22Rv1 (cell line): ENCODE results near the gene AP2A2.

Experiments
- H3K27ac ChIP-seq: fragments of 450-650 bp; 2 replicates; pipeline ENCODE4 v1.5.1; 2017
- ZFX ChIP-seq: fragments of 450-650 bp; IDR thresholded peaks from 2 replicates; pipeline ENCODE4 v1.6.1; 2017; ENCODE audit warnings: antibody characterized with exemption, borderline replicate concordance
- TF ChIP-seq, protein P1 (sequence below): fragments of 450-650 bp; IDR thresholded peaks from 2 replicates; pipeline ENCODE4 v1.5.1; 2017; ENCODE audit warnings: mild to moderate bottlenecking

AP2A2 gene

DNA sequence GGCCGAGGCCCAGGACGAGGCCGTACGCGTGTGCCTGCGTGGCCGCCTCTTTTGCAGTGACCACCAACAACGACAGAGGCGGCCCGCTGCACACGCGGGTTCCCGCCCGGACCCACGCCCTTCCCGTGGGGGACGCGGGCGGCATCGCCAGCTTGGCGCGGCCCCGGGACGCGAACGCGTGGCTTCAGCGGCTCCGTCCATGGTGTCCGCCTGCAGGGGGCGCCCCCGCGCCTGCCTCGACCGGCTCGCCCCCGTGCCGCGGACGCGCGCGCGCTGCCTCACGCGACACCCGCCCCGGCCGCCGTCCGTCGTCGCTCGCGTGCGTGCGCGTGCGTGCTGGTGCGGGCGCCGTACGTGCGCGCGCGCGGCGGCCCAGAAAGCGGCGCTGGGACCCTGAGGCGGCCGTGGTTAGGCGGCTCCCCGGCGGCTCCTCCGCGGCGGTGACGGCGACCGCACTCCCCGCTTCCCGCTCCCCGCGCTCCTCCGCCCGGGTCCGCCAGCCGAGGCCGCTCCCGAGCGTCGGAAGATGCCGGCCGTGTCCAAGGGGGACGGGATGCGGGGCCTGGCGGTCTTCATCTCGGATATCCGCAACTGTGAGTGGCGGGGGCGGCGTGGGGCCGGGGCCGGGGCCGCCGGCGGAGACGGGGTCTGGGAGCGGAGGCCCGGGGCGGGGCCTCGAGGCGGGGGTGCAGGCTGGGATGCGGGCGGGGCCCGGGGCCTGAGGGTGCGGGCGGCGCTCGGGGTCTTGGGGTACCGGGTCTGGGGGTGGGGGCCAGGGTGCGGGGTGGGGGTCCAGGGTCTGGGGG lies at the start of gene AP2A2:
Gene AP2A2, plus strand, starts transcription at position 375 of the 806 bp plus-strand sequence. Its CDS starts 152 bp downstream, at position 527.
- TF ChIP-seq, protein P1, sequence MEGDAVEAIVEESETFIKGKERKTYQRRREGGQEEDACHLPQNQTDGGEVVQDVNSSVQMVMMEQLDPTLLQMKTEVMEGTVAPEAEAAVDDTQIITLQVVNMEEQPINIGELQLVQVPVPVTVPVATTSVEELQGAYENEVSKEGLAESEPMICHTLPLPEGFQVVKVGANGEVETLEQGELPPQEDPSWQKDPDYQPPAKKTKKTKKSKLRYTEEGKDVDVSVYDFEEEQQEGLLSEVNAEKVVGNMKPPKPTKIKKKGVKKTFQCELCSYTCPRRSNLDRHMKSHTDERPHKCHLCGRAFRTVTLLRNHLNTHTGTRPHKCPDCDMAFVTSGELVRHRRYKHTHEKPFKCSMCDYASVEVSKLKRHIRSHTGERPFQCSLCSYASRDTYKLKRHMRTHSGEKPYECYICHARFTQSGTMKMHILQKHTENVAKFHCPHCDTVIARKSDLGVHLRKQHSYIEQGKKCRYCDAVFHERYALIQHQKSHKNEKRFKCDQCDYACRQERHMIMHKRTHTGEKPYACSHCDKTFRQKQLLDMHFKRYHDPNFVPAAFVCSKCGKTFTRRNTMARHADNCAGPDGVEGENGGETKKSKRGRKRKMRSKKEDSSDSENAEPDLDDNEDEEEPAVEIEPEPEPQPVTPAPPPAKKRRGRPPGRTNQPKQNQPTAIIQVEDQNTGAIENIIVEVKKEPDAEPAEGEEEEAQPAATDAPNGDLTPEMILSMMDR = peak; percentile 95
- no peak for TF ChIP-seq ZFX
- H3K27ac ChIP-seq = peak within 1 kb of the TSS; percentile 63

DNA sequence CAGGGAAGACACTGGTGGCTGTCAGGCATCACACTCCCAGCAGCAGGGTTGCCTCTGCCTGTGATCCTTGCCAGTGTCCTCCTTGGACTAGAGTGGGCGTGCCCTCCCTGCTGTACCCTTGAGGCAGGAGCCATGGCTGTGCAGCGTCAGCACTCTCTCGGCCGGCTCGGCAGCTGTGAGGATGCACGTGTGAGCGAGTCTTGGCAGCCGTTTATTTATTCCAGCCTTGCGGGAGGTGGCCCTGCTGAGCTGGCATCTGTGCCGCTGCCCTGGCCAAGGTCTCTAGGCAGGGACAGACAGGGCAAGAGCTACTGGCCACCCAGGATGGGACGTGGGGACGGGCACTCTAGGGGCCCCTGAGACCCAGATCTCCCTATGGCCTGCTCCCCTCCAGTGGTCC lies 49.1 kb upstream of the AP2A2 start:
- H3K27ac ChIP-seq = no peak overlapping the region

DNA sequence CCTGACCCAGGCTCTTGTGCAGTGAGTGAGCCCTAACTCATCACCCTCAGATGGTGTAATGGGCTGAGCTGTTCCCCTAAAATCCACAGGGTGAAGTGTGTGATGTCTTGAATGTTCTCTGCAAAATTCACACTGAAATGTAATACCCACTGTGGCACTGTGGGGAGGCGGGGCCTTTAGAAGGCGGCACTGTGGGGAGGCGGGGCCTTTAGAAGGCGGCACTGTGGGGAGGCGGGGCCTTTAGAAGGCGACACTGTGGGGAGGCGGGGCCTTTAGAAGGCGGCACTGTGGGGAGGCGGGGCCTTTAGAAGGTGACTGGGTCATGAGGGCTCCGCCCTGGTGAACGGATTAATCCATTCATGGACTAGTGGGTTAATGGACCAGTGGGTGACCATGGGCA lies 48.1 kb upstream of the AP2A2 start:
- no peak overlapping the region for H3K27ac ChIP-seq
- TF ChIP-seq, protein P1 = no peak
- no peak for TF ChIP-seq ZFX

More for the DNA sequence above, 49.1 kb upstream of the AP2A2 start:
- TF ChIP-seq ZFX = no peak
- TF ChIP-seq, protein P1 = no peak

DNA sequence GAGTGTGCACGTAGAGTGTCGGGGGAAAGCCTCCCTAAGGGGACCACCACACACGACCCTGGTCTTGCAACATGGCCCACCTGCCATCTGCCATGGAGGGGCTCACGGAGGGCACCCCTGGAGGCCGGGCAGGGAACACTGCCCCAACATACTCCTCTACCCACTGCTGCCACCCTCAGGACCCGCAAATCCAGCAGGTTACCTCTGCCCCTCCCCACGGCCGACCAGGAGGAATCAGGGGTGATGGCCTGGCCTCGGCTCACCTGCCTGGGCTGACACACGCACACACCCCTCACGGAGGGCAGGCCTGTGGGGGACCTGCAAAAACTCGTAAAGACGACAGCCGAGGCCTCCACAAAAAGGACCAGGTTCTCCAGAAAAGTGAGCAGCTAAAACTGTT lies 45.2 kb upstream of the AP2A2 start:
- TF ChIP-seq, protein P1 = no peak
- no peak for TF ChIP-seq ZFX
- no peak overlapping the region for H3K27ac ChIP-seq

DNA sequence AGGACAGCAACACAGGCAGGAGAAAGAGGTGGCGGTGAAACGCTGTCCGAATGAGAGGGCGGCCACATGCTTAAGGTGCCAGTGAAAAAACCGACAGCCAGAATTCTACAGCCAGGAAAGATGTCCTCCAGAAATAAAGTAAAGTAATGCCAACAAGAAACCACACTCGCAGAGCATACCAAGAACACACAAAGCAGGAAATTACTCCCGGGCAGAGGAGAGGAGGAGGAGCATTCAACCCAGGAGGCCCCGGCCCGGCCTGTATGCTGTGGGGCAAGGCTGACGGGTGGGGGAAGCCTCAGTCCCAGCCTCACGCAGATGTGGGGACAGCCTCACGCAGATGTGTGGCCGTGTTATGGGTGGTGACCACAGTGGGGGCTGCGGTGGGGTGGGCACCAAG lies 43.1 kb upstream of the AP2A2 start:
- TF ChIP-seq ZFX = no peak
- TF ChIP-seq, protein P1 = no peak
- no peak overlapping the region for H3K27ac ChIP-seq

DNA sequence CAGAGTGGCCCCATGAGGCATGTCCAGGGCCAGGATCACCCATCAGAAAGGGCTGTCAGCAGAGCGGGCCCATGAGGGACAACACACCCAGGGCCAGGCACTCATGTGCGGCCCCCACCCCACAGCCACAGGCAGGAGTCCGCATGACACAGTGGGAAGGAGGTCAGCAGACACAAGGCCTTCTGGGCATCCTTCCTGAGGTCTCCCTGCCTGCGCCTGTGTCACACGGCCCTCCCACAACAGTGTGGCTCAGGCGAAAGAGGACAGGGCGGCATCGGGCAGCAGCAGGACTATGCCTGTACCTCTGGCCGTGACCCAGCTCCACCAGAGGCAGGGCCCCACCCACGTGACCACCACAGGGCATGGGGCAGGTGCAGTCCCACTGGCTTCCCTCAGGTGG lies 42.1 kb upstream of the AP2A2 start:
- no peak overlapping the region for H3K27ac ChIP-seq
- TF ChIP-seq ZFX = no peak
- TF ChIP-seq, protein P1 = no peak

DNA sequence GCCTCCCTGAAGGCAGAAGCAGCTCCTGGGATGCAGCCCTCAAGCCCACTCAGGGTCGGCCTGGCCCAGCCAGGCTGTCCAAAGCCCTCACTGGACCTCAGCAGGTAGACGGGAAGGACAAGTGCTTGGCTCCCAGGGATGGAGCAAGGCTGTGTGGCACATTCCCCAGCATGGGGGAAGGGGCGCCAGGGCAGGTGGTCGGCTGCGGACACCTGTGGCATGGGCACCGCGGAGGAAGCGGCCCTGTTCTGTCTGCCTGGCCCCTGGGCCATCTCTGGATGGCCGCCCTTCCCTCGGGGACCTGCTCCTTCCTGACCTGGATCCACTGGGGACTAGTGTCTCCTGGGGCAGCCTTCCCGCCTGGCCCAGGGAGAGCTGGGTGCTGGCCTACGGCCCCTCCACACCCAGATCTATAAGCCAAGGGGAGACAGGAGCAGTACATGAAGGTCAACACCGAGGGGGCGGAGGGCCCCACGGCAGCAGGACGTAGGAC lies 41.0 kb upstream of the AP2A2 start:
- TF ChIP-seq, protein P1 = no peak
- TF ChIP-seq ZFX = no peak

More for the DNA sequence above, 41.0 kb upstream of the AP2A2 start:
- H3K27ac ChIP-seq = no peak overlapping the region
